Spleen (tissue), 7 donors: ENCODE data around the gene RAB14.

Source experiments
- CTCF ChIP-seq, 11 experiments: fragments of 200-600 bp in 7 of 11; fragments of 450-650 bp in 4 of 11; sonication (generic) in 4 of 11; IDR thresholded peaks in 8 of 11; conservative IDR thresholded peaks in 3 of 11; 1 replicate in 7 of 11; 2 replicates in 4 of 11; pipeline versions ENCODE4 v1.4.0 to v1.8.0; 2016 to 2021; ENCODE audit warnings: antibody characterized with exemption in 11 of 11, inconsistent platforms in 4 of 11, mild to moderate bottlenecking in 1 of 11
- POLR2A ChIP-seq, 3 donors: fragments of 450-650 bp; IDR thresholded peaks; one replicate each; pipeline ENCODE4 v1.5.1; 2017; ENCODE audit warnings: antibody characterized with exemption in 3 of 3, mild to moderate bottlenecking in 1 of 3
- POLR2AphosphoS5 ChIP-seq, 3 donors: sonication (generic); formaldehyde crosslinking; IDR thresholded peaks; one replicate each; pipeline ENCODE4 v1.5.1; 2017; ENCODE audit warnings: antibody characterized with exemption in 3 of 3
- donor health status: DM: no; HTN: no; CAD: no; lungs with moderate emphysema.
- donor health status: DM: no; HTN: no; CAD: no.
- donor health status: DM: no; HTN: no; CAD: no.

- TF ChIP-seq POLR2AphosphoS5 (IDR thresholded peaks at IDR 0.05), result no peak
- no peak for TF ChIP-seq CTCF (IDR thresholded peaks at IDR 0.05 in 8 of 11, conservative IDR thresholded peaks at IDR 0.05 in 3 of 11)
- no peak for TF ChIP-seq POLR2A (IDR thresholded peaks at IDR 0.05)
These were observed 57.2 kb downstream of the RAB14 start for GRCh38 chr9:121144482-121144881.
